Umbilical cord (tissue), 2 donors: ENCODE data around the gene C5orf47. TPM values are rescaled to one million over a fixed set of nuclear protein-coding genes. Genes with fewer than 3 reads are reported as not detected.

Experiments used
- DNase-seq: peaks from one replicate; pipeline ENCODE4 v3.0.0-alpha.2; 2015; ENCODE audit warnings: low spot score
- total RNA-seq: library from RNA; depleted of rRNA; stranded (reverse); fragments of >200 nt; gene quantifications from one replicate; pipeline ENCODE4 v1.2.3, GENCODE V29; 2014; ENCODE audit warnings: low replicate concordance; ENCODE audit not compliant: insufficient read depth

C5orf47 gene
- total RNA-seq: 16.6 TPM

GRCh38 chr5:173988554-173989431, at the start of gene C5orf47:
TSS of gene C5orf47 (plus strand) at chr5:173989170. CDS start at chr5:173989264, 94 bp downstream.
- DNase-seq: no peak

- no peak for DNase-seq
These were observed 48.7 kb upstream of the C5orf47 start for GRCh38 chr5:173940269-173940668.

GRCh38 chr5:173941102-173941501, 47.9 kb upstream of the C5orf47 start:
- no peak for DNase-seq

- no peak for DNase-seq
These were observed 47.1 kb upstream of the C5orf47 start for GRCh38 chr5:173941758-173942401.

GRCh38 chr5:173944511-173944910, 44.5 kb upstream of the C5orf47 start:
- DNase-seq: no peak

GRCh38 chr5:173945160-173945559, 43.8 kb upstream of the C5orf47 start:
- DNase-seq: no peak

- DNase-seq: no peak
These were observed 42.6 kb upstream of the C5orf47 start for GRCh38 chr5:173946323-173946722.

GRCh38 chr5:173950829-173951228, 38.1 kb upstream of the C5orf47 start:
- no peak for DNase-seq

- DNase-seq: no peak
These were observed 35.4 kb upstream of the C5orf47 start for GRCh38 chr5:173953528-173954090.

- DNase-seq: no peak
These were observed 34.1 kb upstream of the C5orf47 start for GRCh38 chr5:173954671-173955521.

- DNase-seq: no peak
These were observed 28.0 kb upstream of the C5orf47 start for GRCh38 chr5:173960986-173961385.

- DNase-seq: no peak
These were observed 27.6 kb upstream of the C5orf47 start for GRCh38 chr5:173961418-173961817.

- no peak for DNase-seq
These were observed 26.5 kb upstream of the C5orf47 start for GRCh38 chr5:173962436-173962972.

- peak; percentile 48 for DNase-seq
These were observed 25.7 kb upstream of the C5orf47 start for GRCh38 chr5:173963182-173963838.

GRCh38 chr5:173963867-173964441, 25.0 kb upstream of the C5orf47 start:
- no peak for DNase-seq

GRCh38 chr5:173964506-173964905, 24.5 kb upstream of the C5orf47 start:
- no peak for DNase-seq

- DNase-seq: peak; percentile 83
These were observed 21.7 kb upstream of the C5orf47 start for GRCh38 chr5:173967241-173967640.

GRCh38 chr5:173968154-173968797, 20.7 kb upstream of the C5orf47 start:
- peak; percentile 28 for DNase-seq

GRCh38 chr5:173969167-173970049, 19.6 kb upstream of the C5orf47 start:
- DNase-seq: peak; percentile 81
